ENCODE measurements around the gene TMEM240.
A peak's percentile ranks its signal among the peaks of the same experiment; 100 is the strongest.

Gene TMEM240

GRCh38 chr1:1540090-1540817 is at the start of gene TMEM240:
TMEM240 (minus strand) TSS chr1:1540624; CDS start chr1:1540346, 278 bp downstream.
- Histone ChIP-seq H3K27me3 (replicated peaks) (no peaks in the 10 kb centered on the region), H3K36me3 (replicated peaks) (peaks cover 21% of the 10 kb centered on the region), H3K27ac (no peak within 1 kb of the TSS), H3K4me3 (ENCODE audit: low read depth, low read length) (peak within 1 kb of the TSS; percentile 62)
- in situ Hi-C loops (cut with HindIII; ENCODE audit: low pct_ligation_motif_present, low sequenced_read_pairs) = no loop called here
- DNase-seq = peak; percentile 63
- no peak for TF ChIP-seq CTCF (IDR thresholded peaks at IDR 0.05; ENCODE audit: low read depth, low read length, missing control alignments)

GRCh38 chr1:1583347-1584010 is 43.1 kb upstream of the TMEM240 start:
- in situ Hi-C loops (cut with HindIII; ENCODE audit: low pct_ligation_motif_present, low sequenced_read_pairs) = no loop called here
- DNase-seq = no peak
- no peaks in the 10 kb centered on the region for H3K36me3 ChIP-seq (replicated peaks)
- H3K27me3 ChIP-seq (replicated peaks) = no peaks in the 10 kb centered on the region
- no peak overlapping the region for H3K4me3 ChIP-seq (ENCODE audit: low read depth, low read length)
- H3K27ac ChIP-seq = no peak overlapping the region
- no peak for TF ChIP-seq CTCF (IDR thresholded peaks at IDR 0.05; ENCODE audit: low read depth, low read length, missing control alignments)

DNA sequence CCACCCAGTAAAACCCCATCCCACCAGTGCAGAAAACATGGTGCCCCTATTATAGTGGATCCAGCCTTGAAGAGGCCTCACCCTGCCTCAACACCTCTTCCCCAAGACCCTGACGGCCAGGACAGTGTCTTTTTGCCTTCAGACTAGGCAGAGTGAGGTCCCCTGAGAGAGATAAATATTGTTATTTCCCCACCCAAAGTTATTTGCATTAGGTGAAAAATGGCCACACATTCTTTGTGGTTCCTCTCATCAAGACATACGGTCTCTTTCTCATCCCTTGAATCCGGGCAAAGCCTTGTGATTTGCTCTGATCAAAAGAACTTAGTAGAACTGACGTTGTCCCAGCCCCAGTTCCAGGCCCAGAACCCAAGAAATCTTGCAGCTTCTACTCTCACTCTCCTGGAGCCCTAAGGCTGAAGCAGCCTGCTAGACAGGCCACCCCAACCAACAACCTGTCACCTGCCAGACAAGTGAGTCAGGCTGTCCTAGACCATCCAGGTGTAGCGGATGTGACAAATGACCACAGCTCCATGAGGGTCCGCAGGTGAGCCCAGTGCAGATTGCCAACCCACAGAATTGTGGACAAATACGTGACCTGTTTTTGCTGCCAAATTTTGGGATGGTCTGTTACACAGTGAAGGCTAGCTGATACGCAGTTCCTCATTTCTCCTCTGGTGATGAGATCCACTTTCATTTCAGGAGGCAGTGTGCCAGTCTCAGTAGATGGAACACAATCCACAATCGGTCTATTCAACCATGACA is 42.3 kb upstream of the TMEM240 start:
- Histone ChIP-seq H3K27ac (no peak overlapping the region), H3K36me3 (replicated peaks) (no peaks in the 10 kb centered on the region), H3K4me3 (ENCODE audit: low read depth, low read length) (no peak overlapping the region), H3K27me3 (replicated peaks) (no peaks in the 10 kb centered on the region)
- TF ChIP-seq CTCF (IDR thresholded peaks at IDR 0.05; ENCODE audit: low read depth, low read length, missing control alignments) = no peak
- no peak for DNase-seq
- in situ Hi-C loops (cut with HindIII; ENCODE audit: low pct_ligation_motif_present, low sequenced_read_pairs) = no loop called here

DNA sequence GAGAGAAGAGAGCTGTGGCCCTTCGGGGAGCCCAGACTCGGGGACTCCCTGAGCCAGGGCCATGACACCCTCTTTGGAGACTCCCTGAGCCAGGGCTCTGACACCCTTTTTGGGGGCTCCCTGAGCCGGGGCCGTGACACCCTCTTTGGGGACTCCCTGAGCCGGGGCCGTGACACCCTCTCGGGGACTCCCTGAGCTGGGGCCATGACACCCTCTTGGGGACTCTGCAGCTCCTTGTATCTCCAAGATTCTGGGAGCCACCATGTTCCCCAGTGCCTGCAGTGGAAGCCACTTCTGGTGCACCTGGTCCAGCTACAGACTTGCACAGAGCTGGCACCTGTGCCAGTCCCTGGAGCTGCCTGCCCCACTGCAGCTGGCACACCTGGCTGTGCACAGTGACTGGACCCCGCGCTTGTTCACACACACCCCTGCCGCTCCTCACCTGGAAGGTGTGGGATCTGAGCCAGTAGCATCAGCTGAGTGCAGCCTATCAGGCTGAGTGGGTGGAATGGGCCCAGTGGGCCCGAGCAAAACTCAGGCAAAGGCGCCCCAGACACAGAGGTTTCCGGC is 38.0 kb upstream of the TMEM240 start:
- Histone ChIP-seq H3K4me3 (ENCODE audit: low read depth, low read length) (no peak overlapping the region), H3K27me3 (replicated peaks) (no peaks in the 10 kb centered on the region), H3K36me3 (replicated peaks) (no peaks in the 10 kb centered on the region), H3K27ac (no peak overlapping the region)
- in situ Hi-C loops (cut with HindIII; ENCODE audit: low pct_ligation_motif_present, low sequenced_read_pairs) = no loop called here
- no peak for TF ChIP-seq CTCF (IDR thresholded peaks at IDR 0.05; ENCODE audit: low read depth, low read length, missing control alignments)
- DNase-seq = no peak

DNA sequence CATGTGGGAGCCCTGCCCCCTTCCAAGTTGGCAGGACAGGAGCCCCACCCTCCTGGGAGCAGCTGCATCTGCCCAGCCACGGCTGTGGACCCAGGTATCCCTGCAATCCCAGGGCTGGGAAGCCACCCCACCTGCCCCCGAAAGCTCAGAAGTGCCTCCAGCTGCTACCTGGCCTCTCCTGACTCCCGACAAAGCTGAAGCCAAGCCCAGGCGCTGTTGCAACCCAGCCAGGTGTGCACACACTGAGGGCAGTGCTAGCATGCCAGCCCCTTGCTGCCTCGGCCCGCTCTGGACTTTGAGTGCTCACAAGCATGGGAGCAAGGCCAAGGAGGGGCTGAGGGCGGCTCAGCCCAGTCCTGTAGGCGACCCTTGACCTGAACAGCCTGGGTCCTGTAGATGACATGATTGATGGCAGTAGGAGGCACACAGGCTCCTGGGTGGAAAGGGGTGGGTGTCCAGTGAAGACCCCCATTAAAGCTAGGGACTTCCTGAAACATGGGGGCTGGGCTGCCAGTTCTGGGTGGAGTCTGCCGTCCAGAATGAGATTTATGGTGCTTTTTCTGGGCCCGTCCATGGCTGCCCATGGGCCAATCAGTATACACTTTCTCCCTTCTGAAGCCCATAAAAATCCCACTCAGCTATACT is 37.1 kb upstream of the TMEM240 start:
- TF ChIP-seq CTCF (IDR thresholded peaks at IDR 0.05; ENCODE audit: low read depth, low read length, missing control alignments) = no peak
- in situ Hi-C loops (cut with HindIII; ENCODE audit: low pct_ligation_motif_present, low sequenced_read_pairs) = no loop called here
- H3K27me3 ChIP-seq (replicated peaks) = no peaks in the 10 kb centered on the region
- DNase-seq = no peak
- no peak overlapping the region for H3K4me3 ChIP-seq (ENCODE audit: low read depth, low read length)
- no peak overlapping the region for H3K27ac ChIP-seq
- no peaks in the 10 kb centered on the region for H3K36me3 ChIP-seq (replicated peaks)
